NCI-H2227 (cell line): ENCODE results near the gene OSBPL5.
"Not testable (repeated sequence)": the region's sequence is repeated elsewhere in the genome, so short reads cannot be mapped to it uniquely, and the experiment has no call there.

Source experiments
- DNase-seq: peaks from one replicate; lab custom pipeline; 2025; ENCODE audit not compliant: unreplicated experiment; lab: John Stamatoyannopoulos, UW

OSBPL5 gene

GRCh38 chr11:3183523-3183922, 18.4 kb upstream of the OSBPL5 start:
- no peak for DNase-seq

GRCh38 chr11:3182462-3182852, 17.3 kb upstream of the OSBPL5 start:
- DNase-seq = no peak

GRCh38 chr11:3181725-3182461, 16.8 kb upstream of the OSBPL5 start:
- no peak for DNase-seq

- DNase-seq = no peak
Observed at GRCh38 chr11:3180869-3181268, 15.8 kb upstream of the OSBPL5 start.

- no peak for DNase-seq
Observed at GRCh38 chr11:3178349-3178748, 13.2 kb upstream of the OSBPL5 start.

- no peak for DNase-seq
Observed at GRCh38 chr11:3177931-3178330, 12.8 kb upstream of the OSBPL5 start.

- no peak for DNase-seq
Observed at GRCh38 chr11:3176487-3176886, 11.4 kb upstream of the OSBPL5 start.

- no peak for DNase-seq
Observed at GRCh38 chr11:3175194-3175593, 10.1 kb upstream of the OSBPL5 start.

GRCh38 chr11:3174387-3174786, 9.3 kb upstream of the OSBPL5 start:
- DNase-seq = no peak

GRCh38 chr11:3173795-3174194, 8.7 kb upstream of the OSBPL5 start:
- DNase-seq = no peak

GRCh38 chr11:3171931-3172560, 6.9 kb upstream of the OSBPL5 start:
- DNase-seq = no peak

- DNase-seq = no peak
Observed at GRCh38 chr11:3170756-3171650, 5.9 kb upstream of the OSBPL5 start.

GRCh38 chr11:3170044-3170755, 5.1 kb upstream of the OSBPL5 start:
- DNase-seq = no peak

- no peak for DNase-seq
Observed at GRCh38 chr11:3169255-3170043, 4.3 kb upstream of the OSBPL5 start.

- DNase-seq = not testable (repeated sequence)
Observed at GRCh38 chr11:3168742-3169254, 3.7 kb upstream of the OSBPL5 start.

GRCh38 chr11:3167143-3168119, 2.3 kb upstream of the OSBPL5 start:
- no peak for DNase-seq

GRCh38 chr11:3166268-3167142, 1.4 kb upstream of the OSBPL5 start:
- no peak for DNase-seq

- no peak for DNase-seq
Observed at GRCh38 chr11:3165916-3166267, 782 bp upstream of the OSBPL5 start.
